MM.1S (cell line): Measurements from ENCODE around the gene APOB.

Source experiments
- DNase-seq: peaks from one replicate; pipeline ENCODE4 v3.0.0-alpha.2; 2015
- H2AFZ ChIP-seq: fragments of 300-600 bp; sonication (generic); 2 replicates; pipeline ENCODE4 v1.6.0; 2016; ENCODE audit warnings: antibody characterized with exemption, low read length
- H3F3A ChIP-seq: fragments of 300-600 bp; sonication (generic); 2 replicates; pipeline ENCODE4 v1.6.1; 2016; ENCODE audit warnings: mild to moderate bottlenecking, antibody characterized with exemption, low read length, moderate library complexity, mixed read lengths; ENCODE audit not compliant: insufficient read depth
- H3K27ac ChIP-seq: fragments of 300-600 bp; sonication (generic); 2 replicates; pipeline ENCODE4 v1.5.1; 2016; ENCODE audit warnings: mild to moderate bottlenecking, low read length
- H3K27me3 ChIP-seq: fragments of 300-600 bp; sonication (generic); replicated peaks from 2 replicates; pipeline ENCODE4 v1.6.0; 2016; ENCODE audit warnings: low read length; ENCODE audit not compliant: insufficient read depth
- H3K36me3 ChIP-seq: fragments of 300-600 bp; sonication (generic); replicated peaks from 2 replicates; pipeline ENCODE4 v1.6.1; 2016; ENCODE audit warnings: mild to moderate bottlenecking, low read length, mixed read lengths; ENCODE audit not compliant: insufficient read depth
- H3K4me1 ChIP-seq: fragments of 300-600 bp; sonication (generic); 2 replicates; pipeline ENCODE4 v1.6.1; 2016; ENCODE audit warnings: low read length, mixed read lengths
- H3K4me2 ChIP-seq: fragments of 300-600 bp; sonication (generic); 2 replicates; pipeline ENCODE4 v1.6.0; 2016; ENCODE audit warnings: low read depth, low read length
- H3K4me3 ChIP-seq: fragments of 300-600 bp; sonication (generic); 2 replicates; pipeline ENCODE4 v1.5.1; 2016; ENCODE audit warnings: low read length, mixed read lengths
- H3K79me2 ChIP-seq: fragments of 300-600 bp; sonication (generic); 2 replicates; pipeline ENCODE4 v1.6.1; 2016; ENCODE audit warnings: mixed run types, low read length, mixed read lengths
- H3K9ac ChIP-seq: fragments of 300-600 bp; sonication (generic); 2 replicates; pipeline ENCODE4 v1.6.1; 2016; ENCODE audit warnings: low read length, mixed read lengths
- H3K9me2 ChIP-seq: fragments of 300-600 bp; sonication (generic); replicated peaks from 2 replicates; pipeline ENCODE4 v1.6.1; 2016; ENCODE audit warnings: mild to moderate bottlenecking, low read length, mixed read lengths; ENCODE audit not compliant: insufficient read depth
- H3K9me3 ChIP-seq: fragments of 300-600 bp; sonication (generic); replicated peaks from 2 replicates; pipeline ENCODE4 v1.6.1; 2016; ENCODE audit warnings: mild to moderate bottlenecking, low read length, mixed read lengths; ENCODE audit not compliant: insufficient read depth
- H4K20me1 ChIP-seq: fragments of 300-600 bp; sonication (generic); 2 replicates; pipeline ENCODE4 v1.6.1; 2016; ENCODE audit warnings: mild to moderate bottlenecking, low read length, moderate library complexity, mixed read lengths; ENCODE audit not compliant: insufficient read depth
- EZH2 ChIP-seq: fragments of 300-600 bp; sonication (generic); optimal IDR thresholded peaks from 2 replicates; pipeline ENCODE3; 2017; ENCODE audit warnings: low read depth, mild to moderate bottlenecking, antibody characterized with exemption, low read length, mixed read lengths
- EZH2phosphoT487 ChIP-seq: fragments of 300-600 bp; sonication (generic); IDR thresholded peaks from 2 replicates; pipeline ENCODE4 v1.6.1; 2018; ENCODE audit warnings: antibody characterized with exemption, low read length
- TF ChIP-seq, protein P1 (sequence below): fragments of 300-600 bp; sonication (generic); IDR thresholded peaks from 2 replicates; pipeline ENCODE4 v1.5.1; 2016; ENCODE audit warnings: antibody characterized with exemption, low read length, mixed read lengths

APOB gene

GRCh38 chr2:20953146-20953824 is 90.6 kb downstream of the APOB start:
- Histone ChIP-seq H3K79me2 (no peaks in the 10 kb centered on the region), H3K4me1 (no peaks in the 10 kb centered on the region), H3K4me3 (no peak overlapping the region), H4K20me1 (no peaks in the 10 kb centered on the region), H3K36me3 (no peaks in the 10 kb centered on the region), H3K9ac (no peak overlapping the region), H3F3A (no peaks in the 10 kb centered on the region), H3K4me2 (no peak overlapping the region), H3K27ac (no peak overlapping the region), H3K27me3 (no peaks in the 10 kb centered on the region), H3K9me3 (no peaks in the 10 kb centered on the region), H2AFZ (no peak overlapping the region), H3K9me2 (no peaks in the 10 kb centered on the region)
- no peak for DNase-seq
- TF ChIP-seq EZH2phosphoT487 (no peak), EZH2 (no peak)
- TF ChIP-seq, protein P1, sequence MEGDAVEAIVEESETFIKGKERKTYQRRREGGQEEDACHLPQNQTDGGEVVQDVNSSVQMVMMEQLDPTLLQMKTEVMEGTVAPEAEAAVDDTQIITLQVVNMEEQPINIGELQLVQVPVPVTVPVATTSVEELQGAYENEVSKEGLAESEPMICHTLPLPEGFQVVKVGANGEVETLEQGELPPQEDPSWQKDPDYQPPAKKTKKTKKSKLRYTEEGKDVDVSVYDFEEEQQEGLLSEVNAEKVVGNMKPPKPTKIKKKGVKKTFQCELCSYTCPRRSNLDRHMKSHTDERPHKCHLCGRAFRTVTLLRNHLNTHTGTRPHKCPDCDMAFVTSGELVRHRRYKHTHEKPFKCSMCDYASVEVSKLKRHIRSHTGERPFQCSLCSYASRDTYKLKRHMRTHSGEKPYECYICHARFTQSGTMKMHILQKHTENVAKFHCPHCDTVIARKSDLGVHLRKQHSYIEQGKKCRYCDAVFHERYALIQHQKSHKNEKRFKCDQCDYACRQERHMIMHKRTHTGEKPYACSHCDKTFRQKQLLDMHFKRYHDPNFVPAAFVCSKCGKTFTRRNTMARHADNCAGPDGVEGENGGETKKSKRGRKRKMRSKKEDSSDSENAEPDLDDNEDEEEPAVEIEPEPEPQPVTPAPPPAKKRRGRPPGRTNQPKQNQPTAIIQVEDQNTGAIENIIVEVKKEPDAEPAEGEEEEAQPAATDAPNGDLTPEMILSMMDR = no peak
